ENCODE data around the gene PLAGL1. TPM values are rescaled to one million over a fixed set of nuclear protein-coding genes. Genes with fewer than 3 reads are reported as not detected.

The PLAGL1 gene
- total RNA-seq, 1 donor from 2014 or later = 103 TPM

DNA sequence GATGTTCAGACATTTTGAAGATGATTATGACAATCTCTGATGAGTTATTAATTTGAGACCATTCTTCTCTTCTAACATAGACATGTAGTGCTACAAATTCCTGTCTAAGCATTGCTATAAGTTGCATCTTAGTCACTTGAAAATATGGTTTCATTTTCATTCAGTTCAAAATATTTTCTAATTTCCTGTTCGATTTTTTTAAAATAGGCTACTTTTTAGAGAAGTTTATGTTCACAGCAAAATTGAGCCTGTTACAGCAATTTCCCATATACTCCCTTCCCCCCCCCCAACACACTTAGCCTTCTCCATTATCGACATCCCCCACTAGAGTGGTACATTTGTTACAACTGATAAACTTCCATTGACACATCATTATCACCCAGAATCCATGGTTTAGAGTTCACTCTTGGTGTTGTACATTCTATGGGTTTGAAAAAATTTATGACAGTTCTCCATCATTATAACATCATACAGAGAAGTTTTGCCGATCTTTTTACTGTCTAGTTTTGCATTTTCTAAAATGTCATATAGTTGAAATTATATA is 31.2 kb downstream of the PLAGL1 start:
- peaks cover 4% of the 10 kb centered on the region for H3K36me3 Mint-ChIP-seq (ENCODE audit: unreplicated experiment)
- TF ChIP-seq, protein P1, sequence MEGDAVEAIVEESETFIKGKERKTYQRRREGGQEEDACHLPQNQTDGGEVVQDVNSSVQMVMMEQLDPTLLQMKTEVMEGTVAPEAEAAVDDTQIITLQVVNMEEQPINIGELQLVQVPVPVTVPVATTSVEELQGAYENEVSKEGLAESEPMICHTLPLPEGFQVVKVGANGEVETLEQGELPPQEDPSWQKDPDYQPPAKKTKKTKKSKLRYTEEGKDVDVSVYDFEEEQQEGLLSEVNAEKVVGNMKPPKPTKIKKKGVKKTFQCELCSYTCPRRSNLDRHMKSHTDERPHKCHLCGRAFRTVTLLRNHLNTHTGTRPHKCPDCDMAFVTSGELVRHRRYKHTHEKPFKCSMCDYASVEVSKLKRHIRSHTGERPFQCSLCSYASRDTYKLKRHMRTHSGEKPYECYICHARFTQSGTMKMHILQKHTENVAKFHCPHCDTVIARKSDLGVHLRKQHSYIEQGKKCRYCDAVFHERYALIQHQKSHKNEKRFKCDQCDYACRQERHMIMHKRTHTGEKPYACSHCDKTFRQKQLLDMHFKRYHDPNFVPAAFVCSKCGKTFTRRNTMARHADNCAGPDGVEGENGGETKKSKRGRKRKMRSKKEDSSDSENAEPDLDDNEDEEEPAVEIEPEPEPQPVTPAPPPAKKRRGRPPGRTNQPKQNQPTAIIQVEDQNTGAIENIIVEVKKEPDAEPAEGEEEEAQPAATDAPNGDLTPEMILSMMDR (IDR thresholded peaks at IDR 0.05) = no peak
- H3K9me3 Mint-ChIP-seq (ENCODE audit: unreplicated experiment) = peaks cover 3% of the 10 kb centered on the region
- H3K4me1 Mint-ChIP-seq (ENCODE audit: unreplicated experiment) = peaks cover 18% of the 10 kb centered on the region
- peak overlapping the region; percentile 16 for H3K27ac Mint-ChIP-seq (ENCODE audit: unreplicated experiment)
- DNase-seq (ENCODE audit: extremely low spot score, unreplicated experiment) = no peak
- H3K27me3 Mint-ChIP-seq (ENCODE audit: unreplicated experiment) = no peaks in the 10 kb centered on the region
- H3K4me3 Mint-ChIP-seq (ENCODE audit: unreplicated experiment) = no peak overlapping the region

DNA sequence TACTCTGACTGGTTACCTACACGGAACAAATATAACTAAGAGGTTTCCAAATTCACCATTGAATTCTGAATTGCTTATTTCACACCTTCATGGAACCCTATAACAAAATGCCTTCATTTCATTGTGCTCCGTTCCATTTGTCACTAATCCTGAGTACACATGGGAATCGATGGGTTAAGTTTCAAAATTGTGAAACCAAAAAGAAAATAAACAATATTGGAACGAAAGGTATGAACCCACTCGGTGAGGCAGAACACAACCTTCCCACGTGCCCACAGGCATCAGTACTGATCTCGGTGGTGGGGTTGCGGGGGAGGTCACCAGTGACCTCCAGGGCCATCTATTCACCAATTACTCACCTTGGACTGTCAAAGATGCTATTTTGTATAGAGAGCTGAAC is 34.0 kb downstream of the PLAGL1 start:
- no peaks in the 10 kb centered on the region for H3K27me3 Mint-ChIP-seq (ENCODE audit: unreplicated experiment)

DNA sequence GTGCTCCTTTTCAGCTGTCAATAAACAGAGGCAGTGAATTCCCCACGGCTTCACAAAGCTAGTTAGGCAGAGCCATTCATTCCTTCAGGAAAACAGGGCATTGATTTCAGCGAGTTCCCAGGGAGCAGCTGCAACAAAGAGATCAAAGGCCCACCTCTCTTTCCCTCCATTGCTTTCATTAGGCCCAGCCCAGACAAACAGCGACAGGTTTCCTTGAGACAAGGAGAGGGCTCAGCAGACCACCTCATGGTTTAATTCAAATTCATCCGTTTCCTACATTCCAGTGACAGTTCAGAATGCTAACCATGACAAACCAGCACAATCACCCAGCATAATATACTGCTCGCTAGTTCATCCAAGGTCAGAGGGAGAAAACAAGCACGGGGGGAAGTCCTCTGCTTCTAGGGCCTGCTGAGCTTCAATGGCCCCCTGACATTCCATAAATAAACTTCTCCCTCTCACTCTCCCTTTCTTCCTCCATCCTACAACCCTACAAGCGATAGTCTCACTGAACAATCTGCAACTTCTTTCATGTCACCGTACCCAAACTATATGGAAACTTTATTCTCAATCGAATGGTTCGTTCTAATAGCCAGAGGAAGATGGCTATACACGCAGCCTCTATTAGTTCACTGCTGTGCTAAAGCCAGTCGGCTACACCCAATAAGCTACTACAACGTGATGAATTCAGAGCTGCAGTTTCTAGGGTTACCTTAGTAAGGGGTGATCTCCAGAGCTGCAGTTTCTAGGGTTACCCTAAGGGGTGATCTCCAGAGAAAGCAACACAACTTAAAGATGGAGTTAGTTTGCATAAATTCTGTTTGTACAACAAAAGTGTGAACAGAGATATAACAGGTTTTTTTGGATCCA is 34.7 kb downstream of the PLAGL1 start:
- no peaks in the 10 kb centered on the region for H3K36me3 Mint-ChIP-seq (ENCODE audit: unreplicated experiment)

More for the DNA sequence above, 34.0 kb downstream of the PLAGL1 start:
- Mint-ChIP-seq H3K27ac (ENCODE audit: unreplicated experiment) (no peak overlapping the region), H3K36me3 (ENCODE audit: unreplicated experiment) (no peaks in the 10 kb centered on the region), H3K4me1 (ENCODE audit: unreplicated experiment) (peaks cover 35% of the 10 kb centered on the region), H3K9me3 (ENCODE audit: unreplicated experiment) (peaks cover 3% of the 10 kb centered on the region), H3K4me3 (ENCODE audit: unreplicated experiment) (no peak overlapping the region)
- DNase-seq (ENCODE audit: extremely low spot score, unreplicated experiment) = no peak
- TF ChIP-seq, protein P1 (IDR thresholded peaks at IDR 0.05) = no peak

DNA sequence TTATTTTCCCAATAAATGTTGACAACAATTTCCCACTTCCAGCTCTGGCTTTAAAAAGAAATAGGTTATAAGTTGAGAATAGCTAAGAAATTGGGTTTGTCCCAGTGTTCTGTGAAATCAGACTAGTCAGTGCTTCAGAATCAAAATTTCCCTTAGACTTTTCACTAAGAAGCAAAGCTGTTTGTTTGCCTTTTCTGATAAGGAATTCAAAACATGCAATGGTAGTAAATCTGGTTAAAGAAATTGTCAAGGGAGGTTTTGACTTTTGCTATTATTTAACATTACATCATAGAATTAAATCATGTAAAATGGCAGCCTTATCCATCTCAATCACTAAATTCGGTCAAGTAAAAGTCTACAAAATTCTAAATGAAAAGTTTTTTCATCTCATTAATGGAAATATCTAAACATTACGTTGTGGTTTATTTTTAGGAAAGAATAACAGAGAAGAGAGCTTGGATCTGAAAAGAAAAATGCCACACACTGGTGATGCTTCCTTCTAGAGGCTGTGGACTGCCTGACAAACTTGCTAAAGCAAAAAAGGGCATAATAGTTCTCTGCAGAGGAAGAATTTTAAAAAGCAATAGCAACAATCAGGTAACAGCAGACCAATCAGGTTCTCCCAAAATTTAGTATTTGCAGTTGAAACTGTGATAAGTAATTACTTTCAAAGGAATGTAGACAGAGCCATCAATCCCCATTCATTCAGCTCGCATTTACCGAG is 36.4 kb downstream of the PLAGL1 start:
- peaks cover 3% of the 10 kb centered on the region for H3K9me3 Mint-ChIP-seq (ENCODE audit: unreplicated experiment)
- H3K27me3 Mint-ChIP-seq (ENCODE audit: unreplicated experiment) = no peaks in the 10 kb centered on the region
- peaks cover 44% of the 10 kb centered on the region for H3K4me1 Mint-ChIP-seq (ENCODE audit: unreplicated experiment)
- TF ChIP-seq, protein P1 (IDR thresholded peaks at IDR 0.05) = no peak
- no peak for DNase-seq (ENCODE audit: extremely low spot score, unreplicated experiment)
- H3K4me3 Mint-ChIP-seq (ENCODE audit: unreplicated experiment) = no peak overlapping the region
- peak overlapping the region; percentile 24 for H3K27ac Mint-ChIP-seq (ENCODE audit: unreplicated experiment)
- peaks cover 4% of the 10 kb centered on the region for H3K36me3 Mint-ChIP-seq (ENCODE audit: unreplicated experiment)

More for the DNA sequence above, 34.7 kb downstream of the PLAGL1 start:
- H3K4me1 Mint-ChIP-seq (ENCODE audit: unreplicated experiment) = peaks cover 38% of the 10 kb centered on the region
- TF ChIP-seq, protein P1 (IDR thresholded peaks at IDR 0.05) = no peak
- H3K27ac Mint-ChIP-seq (ENCODE audit: unreplicated experiment) = no peak overlapping the region
- DNase-seq (ENCODE audit: extremely low spot score, unreplicated experiment) = no peak
- peaks cover 3% of the 10 kb centered on the region for H3K9me3 Mint-ChIP-seq (ENCODE audit: unreplicated experiment)
- H3K4me3 Mint-ChIP-seq (ENCODE audit: unreplicated experiment) = no peak overlapping the region
- no peaks in the 10 kb centered on the region for H3K27me3 Mint-ChIP-seq (ENCODE audit: unreplicated experiment)
